ENCODE results near the gene ABL2.
"Not testable (repeated sequence)": the region's sequence is repeated elsewhere in the genome, so short reads cannot be mapped to it uniquely, and the experiment has no call there.

Gene ABL2

DNA sequence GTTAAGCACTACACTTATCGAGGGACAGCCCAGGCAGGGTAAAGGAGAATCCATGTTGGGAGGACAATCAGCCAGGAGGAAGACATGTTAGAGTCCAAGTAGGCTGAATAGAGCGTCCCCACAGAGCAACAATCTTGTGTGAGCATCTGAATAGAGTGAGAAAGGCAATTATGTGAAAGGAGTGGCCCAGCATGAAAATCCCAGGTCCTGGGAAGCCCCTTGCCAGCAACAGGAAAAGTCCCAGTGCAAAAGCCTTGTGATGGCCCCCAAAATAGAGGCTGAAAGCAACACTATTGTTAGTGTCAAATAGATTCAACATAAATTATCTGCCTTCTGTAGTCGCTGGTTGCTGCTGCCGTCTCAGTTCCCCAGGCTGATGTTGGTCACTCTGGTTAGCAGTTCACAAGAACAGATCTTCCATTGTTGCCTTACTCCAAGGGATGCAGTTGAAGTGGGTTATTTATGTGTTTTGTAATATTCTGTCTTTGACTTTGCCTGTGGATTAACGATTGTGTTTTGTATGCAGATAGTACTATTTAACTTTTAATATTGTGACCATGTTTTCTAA is 12.1 kb upstream of the ABL2 start:
- no peak overlapping the region for H3K9ac ChIP-seq (ENCODE audit: low read depth, low read length)
- H3K9me3 ChIP-seq (ENCODE audit: control insufficient read depth, insufficient read depth, low read length) = no peaks in the 10 kb centered on the region
- H3K4me3 ChIP-seq (ENCODE audit: low read depth, low read length) = no peak overlapping the region
- H3K27me3 ChIP-seq (ENCODE audit: control insufficient read depth, insufficient read depth, low read length) = no peaks in the 10 kb centered on the region
- no peaks in the 10 kb centered on the region for H3K4me1 ChIP-seq (ENCODE audit: control insufficient read depth, insufficient read depth, low read length)
- H3K36me3 ChIP-seq (ENCODE audit: control insufficient read depth, insufficient read depth, low read length) = no peaks in the 10 kb centered on the region

DNA sequence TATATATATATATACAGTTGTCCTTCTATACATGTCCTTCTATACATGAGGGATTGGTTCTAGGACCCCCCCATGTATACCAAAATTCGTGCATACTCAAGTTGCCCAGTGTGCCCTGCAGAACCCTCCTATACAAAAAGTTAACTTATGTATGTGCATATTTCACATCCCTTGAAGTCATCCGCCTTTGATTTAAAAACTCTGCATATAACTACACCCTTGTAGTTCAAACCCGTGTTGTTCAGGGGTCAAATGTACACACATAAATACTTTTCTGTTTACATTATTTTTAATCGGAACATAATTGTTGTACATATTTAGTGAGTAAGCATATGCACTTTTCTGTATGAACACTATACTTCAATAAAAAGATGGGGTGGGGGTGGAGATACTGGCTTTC is 7.7 kb upstream of the ABL2 start:
- no peaks in the 10 kb centered on the region for H3K4me1 ChIP-seq (ENCODE audit: control insufficient read depth, insufficient read depth, low read length)
- H3K9me3 ChIP-seq (ENCODE audit: control insufficient read depth, insufficient read depth, low read length) = no peaks in the 10 kb centered on the region
- no peak overlapping the region for H3K4me3 ChIP-seq (ENCODE audit: low read depth, low read length)
- H3K27me3 ChIP-seq (ENCODE audit: control insufficient read depth, insufficient read depth, low read length) = no peaks in the 10 kb centered on the region
- no peaks in the 10 kb centered on the region for H3K36me3 ChIP-seq (ENCODE audit: control insufficient read depth, insufficient read depth, low read length)
- no peak overlapping the region for H3K9ac ChIP-seq (ENCODE audit: low read depth, low read length)

DNA sequence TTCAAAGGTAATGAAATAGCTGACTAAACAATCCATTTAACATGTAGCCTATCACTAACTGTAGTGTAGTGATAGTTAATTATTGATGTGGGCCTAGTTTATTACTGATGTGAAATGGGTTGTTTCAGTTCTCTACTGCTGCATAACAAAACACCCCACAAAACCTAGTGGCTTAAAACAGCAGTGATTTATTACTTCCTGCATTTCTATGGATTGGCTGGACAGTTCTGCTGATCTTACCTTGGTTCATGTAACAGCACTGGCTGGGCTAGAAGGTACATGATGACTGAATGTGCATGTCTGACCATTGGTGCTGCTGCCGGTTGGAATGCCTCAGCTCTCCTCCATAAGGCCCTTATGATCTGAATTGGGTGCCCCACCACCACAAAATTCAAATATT is 5.4 kb upstream of the ABL2 start:
- no peak overlapping the region for H3K4me3 ChIP-seq (ENCODE audit: low read depth, low read length)
- H3K27me3 ChIP-seq (ENCODE audit: control insufficient read depth, insufficient read depth, low read length) = peaks cover 6% of the 10 kb centered on the region
- peaks cover 4% of the 10 kb centered on the region for H3K4me1 ChIP-seq (ENCODE audit: control insufficient read depth, insufficient read depth, low read length)
- H3K9me3 ChIP-seq (ENCODE audit: control insufficient read depth, insufficient read depth, low read length) = no peaks in the 10 kb centered on the region
- no peaks in the 10 kb centered on the region for H3K36me3 ChIP-seq (ENCODE audit: control insufficient read depth, insufficient read depth, low read length)
- no peak overlapping the region for H3K9ac ChIP-seq (ENCODE audit: low read depth, low read length)

DNA sequence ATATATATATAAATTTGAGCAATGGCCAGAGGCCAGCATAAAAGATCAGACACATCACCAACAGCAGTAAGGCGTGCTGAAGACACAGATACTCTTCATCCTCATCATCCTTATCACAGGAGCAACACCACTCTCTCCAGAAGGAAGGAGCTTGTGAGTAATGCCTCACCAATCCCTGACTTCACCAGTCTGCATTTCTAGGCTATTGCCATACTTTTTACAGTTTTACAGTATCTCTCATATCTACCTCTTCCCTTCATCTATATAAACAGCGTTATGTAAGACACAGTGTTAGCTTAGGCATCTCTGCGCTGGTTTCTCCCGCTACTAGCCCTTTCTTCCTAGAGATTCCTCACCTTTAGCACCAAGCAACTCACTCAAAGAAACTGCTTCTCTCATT is 2.4 kb upstream of the ABL2 start:
- no peak overlapping the region for H3K4me3 ChIP-seq (ENCODE audit: low read depth, low read length)
- no peaks in the 10 kb centered on the region for H3K36me3 ChIP-seq (ENCODE audit: control insufficient read depth, insufficient read depth, low read length)
- peaks cover 4% of the 10 kb centered on the region for H3K4me1 ChIP-seq (ENCODE audit: control insufficient read depth, insufficient read depth, low read length)
- H3K27me3 ChIP-seq (ENCODE audit: control insufficient read depth, insufficient read depth, low read length) = peaks cover 6% of the 10 kb centered on the region
- H3K9me3 ChIP-seq (ENCODE audit: control insufficient read depth, insufficient read depth, low read length) = no peaks in the 10 kb centered on the region
- no peak overlapping the region for H3K9ac ChIP-seq (ENCODE audit: low read depth, low read length)

GRCh38 chr1:179230721-179231120 is 1.2 kb upstream of the ABL2 start:
- Histone ChIP-seq H3K9ac (ENCODE audit: low read depth, low read length) (no peak overlapping the region), H3K9me3 (ENCODE audit: control insufficient read depth, insufficient read depth, low read length) (no peaks in the 10 kb centered on the region)

DNA sequence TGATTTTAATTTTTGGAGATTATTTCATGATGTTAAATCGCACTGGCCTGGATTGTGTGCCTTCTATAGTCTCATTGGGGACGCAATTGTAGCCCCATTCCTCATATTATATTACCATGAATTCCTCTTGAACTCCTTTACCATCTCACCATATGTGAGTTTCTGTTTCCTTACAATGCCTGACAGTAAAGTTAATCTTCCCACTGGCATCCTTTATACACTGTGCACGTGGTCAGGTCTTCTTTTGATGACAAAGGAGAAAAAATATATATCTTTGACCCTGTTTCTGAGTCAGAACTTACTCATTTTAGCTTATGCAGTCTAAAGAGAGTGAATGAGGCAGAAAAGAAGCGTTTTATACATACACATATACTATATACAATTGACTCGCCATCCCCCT is 774 bp upstream of the ABL2 start:
- no peaks in the 10 kb centered on the region for H3K36me3 ChIP-seq (ENCODE audit: control insufficient read depth, insufficient read depth, low read length)
- peaks cover 4% of the 10 kb centered on the region for H3K4me1 ChIP-seq (ENCODE audit: control insufficient read depth, insufficient read depth, low read length)
- H3K27me3 ChIP-seq (ENCODE audit: control insufficient read depth, insufficient read depth, low read length) = peaks cover 6% of the 10 kb centered on the region
- H3K9ac ChIP-seq (ENCODE audit: low read depth, low read length) = no peak overlapping the region
- peak overlapping the region; percentile 67 for H3K4me3 ChIP-seq (ENCODE audit: low read depth, low read length)
- H3K9me3 ChIP-seq (ENCODE audit: control insufficient read depth, insufficient read depth, low read length) = no peaks in the 10 kb centered on the region

More at GRCh38 chr1:179230721-179231120, 1.2 kb upstream of the ABL2 start:
- Histone ChIP-seq H3K36me3 (ENCODE audit: control insufficient read depth, insufficient read depth, low read length) (no peaks in the 10 kb centered on the region), H3K27me3 (ENCODE audit: control insufficient read depth, insufficient read depth, low read length) (peaks cover 6% of the 10 kb centered on the region), H3K4me3 (ENCODE audit: low read depth, low read length) (no peak overlapping the region), H3K4me1 (ENCODE audit: control insufficient read depth, insufficient read depth, low read length) (peaks cover 4% of the 10 kb centered on the region)

DNA sequence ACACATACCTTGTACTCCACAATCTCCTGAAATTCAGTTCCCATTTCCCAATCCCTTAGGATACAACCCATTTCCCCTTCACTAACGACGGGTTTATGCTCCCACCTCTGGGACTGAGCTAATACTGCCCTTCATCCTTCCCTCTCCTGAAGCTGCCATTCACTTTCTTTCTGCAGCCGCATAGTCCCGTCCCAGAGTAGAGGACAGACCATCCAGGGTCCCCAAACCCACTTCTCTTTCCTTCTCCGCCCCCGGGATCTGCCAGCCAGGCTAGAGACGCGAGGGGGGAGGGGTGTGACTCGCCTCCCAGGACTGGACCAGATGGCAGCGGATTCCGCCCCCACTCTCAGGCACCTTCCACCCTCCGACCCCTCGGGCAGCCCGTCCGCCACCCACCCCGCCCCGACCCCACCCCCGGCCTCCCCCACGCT is 679 bp downstream of the ABL2 start:
- Histone ChIP-seq H3K9me3 (ENCODE audit: control insufficient read depth, insufficient read depth, low read length) (no peaks in the 10 kb centered on the region), H3K4me3 (ENCODE audit: low read depth, low read length) (peak overlapping the region; percentile 56), H3K4me1 (ENCODE audit: control insufficient read depth, insufficient read depth, low read length) (peaks cover 4% of the 10 kb centered on the region), H3K27me3 (ENCODE audit: control insufficient read depth, insufficient read depth, low read length) (peaks cover 6% of the 10 kb centered on the region), H3K36me3 (ENCODE audit: control insufficient read depth, insufficient read depth, low read length) (no peaks in the 10 kb centered on the region), H3K9ac (ENCODE audit: low read depth, low read length) (no peak overlapping the region)

- H3K27me3 ChIP-seq (ENCODE audit: control insufficient read depth, insufficient read depth, low read length) = peaks cover 6% of the 10 kb centered on the region
- peaks cover 4% of the 10 kb centered on the region for H3K4me1 ChIP-seq (ENCODE audit: control insufficient read depth, insufficient read depth, low read length)
- no peaks in the 10 kb centered on the region for H3K36me3 ChIP-seq (ENCODE audit: control insufficient read depth, insufficient read depth, low read length)
- H3K9ac ChIP-seq (ENCODE audit: low read depth, low read length) = no peak overlapping the region
- H3K4me3 ChIP-seq (ENCODE audit: low read depth, low read length) = no peak overlapping the region
- no peaks in the 10 kb centered on the region for H3K9me3 ChIP-seq (ENCODE audit: control insufficient read depth, insufficient read depth, low read length)
Observed at GRCh38 chr1:179226738-179227137, 2.7 kb downstream of the ABL2 start.

- H3K4me3 ChIP-seq (ENCODE audit: low read depth, low read length); H3K9me3 ChIP-seq (ENCODE audit: control insufficient read depth, insufficient read depth, low read length); H3K4me1 ChIP-seq (ENCODE audit: control insufficient read depth, insufficient read depth, low read length); H3K27me3 ChIP-seq (ENCODE audit: control insufficient read depth, insufficient read depth, low read length); H3K9ac ChIP-seq (ENCODE audit: low read depth, low read length); H3K36me3 ChIP-seq (ENCODE audit: control insufficient read depth, insufficient read depth, low read length): not testable (repeated sequence)
Observed at GRCh38 chr1:179224466-179224865, 5.0 kb downstream of the ABL2 start.

DNA sequence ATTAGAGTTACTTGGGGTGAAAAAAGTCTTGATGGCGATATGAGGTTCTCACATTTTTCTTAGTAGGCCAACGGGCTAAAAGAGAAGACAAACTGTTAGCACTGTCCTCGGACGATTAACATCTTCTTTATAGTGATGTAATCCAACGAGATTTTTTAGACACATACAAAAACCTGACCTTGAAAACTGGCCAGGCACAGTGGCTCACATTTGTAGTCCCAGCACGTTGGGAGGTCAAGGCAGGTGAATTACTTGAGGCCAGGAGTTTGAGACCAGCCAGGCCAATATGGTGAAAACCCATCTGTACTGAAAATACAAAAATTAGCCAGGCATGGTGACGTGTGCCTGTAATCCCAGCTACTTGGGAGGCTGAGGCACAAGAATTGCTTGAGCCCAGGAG is 8.4 kb downstream of the ABL2 start:
- not testable (repeated sequence) for H3K4me3 ChIP-seq (ENCODE audit: low read depth, low read length); H3K27me3 ChIP-seq (ENCODE audit: control insufficient read depth, insufficient read depth, low read length); H3K9ac ChIP-seq (ENCODE audit: low read depth, low read length); H3K4me1 ChIP-seq (ENCODE audit: control insufficient read depth, insufficient read depth, low read length); H3K9me3 ChIP-seq (ENCODE audit: control insufficient read depth, insufficient read depth, low read length); H3K36me3 ChIP-seq (ENCODE audit: control insufficient read depth, insufficient read depth, low read length)

GRCh38 chr1:179217943-179218507 is 11.5 kb downstream of the ABL2 start:
- Histone ChIP-seq H3K36me3 (ENCODE audit: control insufficient read depth, insufficient read depth, low read length) (peaks cover 2% of the 10 kb centered on the region), H3K9me3 (ENCODE audit: control insufficient read depth, insufficient read depth, low read length) (no peaks in the 10 kb centered on the region), H3K4me1 (ENCODE audit: control insufficient read depth, insufficient read depth, low read length) (no peaks in the 10 kb centered on the region), H3K9ac (ENCODE audit: low read depth, low read length) (no peak overlapping the region), H3K4me3 (ENCODE audit: low read depth, low read length) (no peak overlapping the region), H3K27me3 (ENCODE audit: control insufficient read depth, insufficient read depth, low read length) (no peaks in the 10 kb centered on the region)

GRCh38 chr1:179213317-179213716 is 16.2 kb downstream of the ABL2 start:
- H3K4me3 ChIP-seq (ENCODE audit: low read depth, low read length); H3K27me3 ChIP-seq (ENCODE audit: control insufficient read depth, insufficient read depth, low read length); H3K4me1 ChIP-seq (ENCODE audit: control insufficient read depth, insufficient read depth, low read length); H3K9me3 ChIP-seq (ENCODE audit: control insufficient read depth, insufficient read depth, low read length); H3K36me3 ChIP-seq (ENCODE audit: control insufficient read depth, insufficient read depth, low read length); H3K9ac ChIP-seq (ENCODE audit: low read depth, low read length): not testable (repeated sequence)

All from iPS-15b (cell line).